Measurements from ENCODE around the gene SLFNL1.

Gene SLFNL1

GRCh38 chr1:40985875-40986274 is 35.6 kb downstream of the SLFNL1 start:
- no peak for DNase-seq

DNA sequence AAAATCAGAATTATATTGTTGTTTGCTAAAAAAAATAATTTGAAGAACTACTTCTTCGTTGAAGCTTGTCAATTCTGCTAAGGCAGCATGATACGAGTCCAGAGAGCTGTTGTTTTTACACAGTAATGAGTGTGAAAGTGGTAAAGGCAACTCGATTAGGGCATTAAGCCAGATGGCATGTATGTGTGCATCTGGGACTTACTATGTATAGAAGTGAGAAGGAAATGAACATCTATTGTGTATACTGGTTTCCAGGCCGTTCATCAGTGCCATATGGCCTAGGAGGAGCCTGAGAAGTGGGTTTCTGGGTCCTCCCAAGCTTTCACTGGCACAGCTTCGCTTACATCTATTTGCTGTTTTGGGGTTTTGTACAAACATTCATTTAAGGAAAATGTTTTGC is 36.4 kb downstream of the SLFNL1 start:
- no peak for DNase-seq

GRCh38 chr1:40984531-40984930 is 37.0 kb downstream of the SLFNL1 start:
- DNase-seq: no peak

DNA sequence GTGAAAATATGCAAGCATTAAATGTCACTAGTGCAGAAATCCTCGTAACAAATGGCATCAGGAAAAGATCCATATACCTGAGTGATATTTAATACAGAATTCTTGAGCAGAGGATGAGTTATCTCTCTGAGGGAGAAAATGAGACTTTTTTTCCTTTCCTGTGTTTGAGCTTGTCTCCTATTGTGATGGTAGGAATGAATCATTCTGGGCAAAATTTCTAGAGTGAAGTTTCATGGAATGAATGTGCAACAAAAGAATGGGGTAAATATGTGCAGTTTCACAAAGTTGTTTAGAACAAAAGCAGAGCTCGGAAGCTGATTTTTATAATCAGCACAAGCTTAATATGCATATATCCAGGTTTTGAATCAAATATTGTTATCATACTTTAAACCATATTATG is 37.5 kb downstream of the SLFNL1 start:
- no peak for DNase-seq

GRCh38 chr1:40983286-40983685 is 38.2 kb downstream of the SLFNL1 start:
- no peak for DNase-seq

DNA sequence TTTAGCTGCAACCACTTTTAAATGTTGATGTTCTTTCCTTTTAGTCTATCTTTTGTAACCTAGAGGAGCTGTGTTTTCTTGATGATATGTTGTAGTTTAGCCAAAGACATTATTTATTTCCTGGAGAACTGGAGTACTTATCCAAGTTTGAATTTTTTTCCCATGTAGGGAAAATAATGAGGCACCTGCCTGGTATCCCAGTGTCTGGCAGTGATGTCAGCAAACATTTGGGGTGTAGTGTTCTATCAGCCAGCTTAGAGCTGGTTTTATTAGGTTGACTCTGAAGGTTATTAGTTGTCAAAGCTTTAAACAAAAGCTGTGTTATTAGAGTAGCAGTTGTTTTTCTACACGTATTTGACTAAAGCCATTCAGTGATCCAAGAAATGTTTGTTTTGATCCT is 38.8 kb downstream of the SLFNL1 start:
- DNase-seq: no peak

DNA sequence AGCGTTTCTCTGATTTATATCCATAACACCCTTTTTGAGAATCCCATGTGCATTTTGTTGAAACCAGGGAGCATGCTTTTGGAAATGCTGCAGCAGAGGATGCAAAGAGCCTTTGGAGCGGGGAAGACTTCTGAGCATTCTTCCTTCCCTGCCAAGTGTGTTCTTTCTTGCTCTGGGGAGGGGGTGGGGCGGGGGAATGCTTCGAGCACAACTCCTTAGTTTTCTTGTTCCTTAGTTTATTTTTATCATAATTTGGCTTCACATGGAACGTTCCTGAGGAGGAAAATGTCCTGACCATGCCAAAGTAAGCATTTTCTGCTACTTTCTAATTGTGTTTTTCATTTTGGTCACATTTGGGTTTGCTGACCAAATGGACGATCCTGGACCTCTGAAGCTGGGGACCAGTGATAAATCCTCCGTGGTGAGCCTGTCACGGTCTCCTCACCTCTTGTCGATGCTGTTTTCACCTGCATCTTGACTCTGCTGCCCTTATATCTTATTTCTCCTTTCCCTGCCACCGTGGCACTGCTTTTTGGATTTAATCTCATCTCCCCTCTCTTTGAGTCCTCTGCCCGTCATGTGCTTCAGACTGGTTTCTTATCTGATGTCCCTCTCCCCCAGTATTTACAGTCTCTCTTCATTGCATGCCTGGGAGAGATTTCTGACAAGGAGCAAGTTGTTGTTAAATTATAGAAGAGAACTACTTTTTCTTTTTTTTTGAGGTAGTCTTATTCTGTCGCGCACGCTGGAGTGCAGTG is 39.7 kb downstream of the SLFNL1 start:
- no peak for DNase-seq

GRCh38 chr1:40980453-40981121 is 40.9 kb downstream of the SLFNL1 start:
- peak in 1 of 2 experiments; percentile 7 for DNase-seq

DNA sequence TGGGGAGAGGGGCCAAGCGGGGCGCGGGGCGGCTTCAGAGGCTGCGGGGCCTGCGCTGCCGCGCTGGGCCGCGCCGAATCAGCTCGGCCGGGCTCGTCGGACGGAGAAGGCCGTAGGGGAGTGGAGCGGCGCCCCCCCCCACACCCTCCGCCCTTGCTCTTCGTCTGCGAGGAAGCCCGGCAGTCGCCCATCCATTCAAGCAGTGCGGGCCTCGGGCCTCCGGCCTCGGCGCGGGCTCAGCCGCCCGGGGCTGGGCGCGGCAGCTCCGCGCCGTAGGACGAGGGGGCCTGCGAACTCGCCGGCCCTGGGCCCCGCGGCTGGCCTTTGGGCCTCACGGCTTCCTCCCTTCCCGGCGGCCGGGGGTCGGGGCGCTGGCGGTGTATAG is 41.5 kb downstream of the SLFNL1 start:
- DNase-seq: no peak

GRCh38 chr1:40979241-40980067 is 42.1 kb downstream of the SLFNL1 start, which contains the start of gene CTPS1:
TSS of gene CTPS1 (plus strand) at chr1:40979696. CDS start at chr1:40983291, 3,595 bp downstream.
- peak; percentile 85 to 90 for DNase-seq

DNA sequence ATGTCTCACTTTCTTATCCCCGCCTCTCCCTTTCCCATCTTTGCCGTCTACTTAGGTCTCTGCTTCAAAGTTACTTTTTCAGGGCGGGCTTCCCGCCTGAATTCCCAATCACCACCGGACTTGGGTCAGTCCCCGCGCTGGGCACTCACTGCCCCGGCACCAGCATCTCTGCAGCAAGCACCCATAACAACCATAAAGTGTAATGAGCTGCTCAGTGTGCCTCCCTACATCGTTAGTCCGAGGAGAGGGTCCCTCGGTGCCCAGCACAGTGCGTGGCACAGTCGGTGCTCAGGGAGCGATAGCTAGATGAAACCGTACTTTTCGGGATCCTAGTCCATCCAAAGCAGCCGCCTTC is 42.7 kb downstream of the SLFNL1 start:
- no peak for DNase-seq

- no peak for DNase-seq
Measured at GRCh38 chr1:40977716-40978115, 43.8 kb downstream of the SLFNL1 start.

DNA sequence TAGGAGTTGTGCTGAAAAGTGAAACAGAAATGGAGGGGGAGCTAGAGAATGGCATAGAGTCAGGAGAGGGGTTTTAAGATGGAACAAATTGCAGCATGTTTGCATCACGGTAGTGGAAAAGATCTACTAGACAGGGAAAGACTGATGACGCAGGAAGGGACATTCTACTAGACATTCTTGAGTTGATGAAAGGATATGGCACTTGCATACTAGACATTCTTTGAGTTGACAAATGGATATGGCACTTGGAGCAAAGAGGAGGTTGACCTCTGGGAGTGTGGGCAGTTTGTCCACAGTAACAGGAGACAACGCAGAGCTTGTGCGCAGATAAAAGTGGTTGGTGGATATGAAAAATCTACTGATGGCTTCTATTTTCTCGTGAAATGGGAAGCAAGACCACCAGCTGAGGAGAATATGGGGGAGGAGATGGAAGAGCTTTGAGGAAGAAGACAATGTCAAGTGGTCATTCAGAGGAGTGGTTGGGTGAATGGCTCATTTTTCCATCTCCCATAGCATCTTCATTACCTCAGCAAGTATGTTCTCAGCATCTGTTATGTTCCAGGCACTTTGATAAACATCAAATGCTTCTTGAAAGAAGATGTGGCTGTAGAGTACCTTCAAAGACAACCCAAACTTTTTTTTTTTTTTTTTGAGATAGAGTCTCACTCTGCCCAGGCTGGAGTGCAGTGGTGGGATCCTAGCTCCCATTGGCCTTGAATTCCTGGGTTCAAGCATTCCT is 44.4 kb downstream of the SLFNL1 start:
- no peak for DNase-seq

DNA sequence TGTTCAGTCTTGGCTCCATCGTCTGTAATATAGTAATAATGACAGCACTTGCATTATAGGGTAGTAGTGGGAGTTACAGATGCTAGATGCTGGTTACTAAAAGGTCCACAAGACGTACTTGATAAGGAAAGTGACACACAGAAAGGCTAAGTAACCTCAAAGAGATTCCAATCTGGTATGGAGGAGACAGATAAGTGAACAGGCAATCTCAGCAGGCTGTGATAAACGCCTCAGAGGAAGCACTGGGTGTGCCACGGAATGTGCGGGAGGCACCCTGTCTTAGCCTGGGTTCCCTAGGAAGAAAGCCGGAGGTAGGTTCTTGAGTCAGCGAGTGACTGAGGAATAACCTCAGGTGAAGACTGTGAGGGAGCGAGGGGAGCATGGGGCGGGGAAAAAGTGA is 46.6 kb downstream of the SLFNL1 start:
- DNase-seq: no peak

DNA sequence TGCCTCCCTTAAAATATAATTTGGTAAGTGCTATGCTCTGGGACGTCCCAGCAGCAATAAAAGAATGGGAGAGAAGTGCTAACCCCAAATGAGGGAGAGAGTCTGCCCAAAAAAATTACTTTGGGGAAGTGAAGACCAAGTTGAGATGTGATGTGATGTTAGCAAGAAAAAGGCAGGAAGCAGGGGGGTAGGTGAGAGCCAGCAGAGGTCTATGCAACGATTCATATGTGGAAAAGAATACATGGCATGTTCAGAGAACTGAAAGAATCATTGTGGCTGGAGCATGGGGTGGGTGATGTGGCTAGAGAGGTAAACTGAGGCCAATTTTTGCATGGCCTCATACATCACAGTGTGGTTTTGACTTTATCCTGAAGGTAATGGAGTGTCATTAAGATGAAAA is 47.6 kb downstream of the SLFNL1 start:
- DNase-seq: no peak

DNA sequence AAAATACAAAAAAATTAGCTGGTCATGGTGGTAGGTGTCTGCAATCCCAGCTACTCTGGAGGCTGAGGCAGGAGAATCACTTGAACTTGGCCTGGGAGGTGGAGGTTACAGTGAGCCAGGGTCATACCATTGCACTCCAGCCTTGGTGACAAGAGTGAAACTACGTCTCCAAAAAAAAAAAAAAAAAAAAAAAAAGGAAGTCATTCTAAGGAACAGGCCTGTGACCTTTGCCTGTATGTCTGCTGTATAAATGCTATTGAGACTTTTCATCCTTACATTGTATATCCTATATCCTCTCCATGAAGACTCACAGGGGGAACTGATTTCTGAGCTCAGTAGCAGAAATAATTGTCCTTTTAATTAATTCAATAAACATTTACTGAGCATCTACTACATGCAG is 49.6 kb downstream of the SLFNL1 start:
- no peak for DNase-seq

DNA sequence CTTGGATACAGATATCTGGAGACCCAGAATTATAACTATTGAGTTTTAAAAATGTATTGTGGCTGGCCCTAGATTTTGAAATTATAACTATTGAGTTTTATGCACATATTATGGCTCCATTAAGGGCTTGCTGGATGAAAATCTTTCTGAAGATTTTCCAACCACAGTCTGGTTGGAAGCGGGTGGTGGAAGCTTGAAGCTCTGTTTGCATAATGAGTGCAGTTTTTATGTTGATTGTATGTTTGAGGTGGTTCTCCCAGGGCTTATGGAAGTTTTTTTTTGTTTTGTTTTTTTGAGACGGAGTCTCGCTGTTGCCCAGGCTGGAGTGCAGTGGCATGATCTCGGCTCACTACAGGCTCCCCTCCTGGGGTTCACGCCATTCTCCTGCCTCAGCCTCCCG is 52.1 kb downstream of the SLFNL1 start:
- no peak for DNase-seq

DNA sequence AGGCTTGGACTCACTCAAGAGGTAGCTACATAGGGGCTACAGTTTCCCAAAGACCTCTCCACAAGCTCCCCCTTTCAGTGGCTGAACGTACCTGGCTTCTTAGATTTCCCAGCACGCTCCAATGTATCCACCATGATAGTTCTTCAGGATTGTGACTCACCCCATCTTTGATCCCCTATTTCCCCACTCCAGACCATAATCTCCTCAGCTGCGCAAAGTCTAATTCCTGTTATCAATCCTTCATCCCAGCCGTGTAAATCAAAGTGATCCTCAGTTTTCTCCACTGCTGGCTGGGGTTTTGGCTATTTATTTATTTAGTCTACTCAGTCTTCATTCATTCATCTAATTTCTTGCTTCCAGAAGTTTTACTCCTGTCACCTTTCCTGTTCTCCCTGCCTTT is 55.1 kb downstream of the SLFNL1 start:
- DNase-seq: no peak
